C4-2B (cell line): ENCODE measurements around the gene ATP6V0E1.

Experiments
- ZFX ChIP-seq: fragments of 450-650 bp; IDR thresholded peaks from 2 replicates; pipeline ENCODE4 v1.6.1; 2017
- TF ChIP-seq, protein P1 (sequence below): fragments of 450-650 bp; conservative IDR thresholded peaks from 2 replicates; pipeline ENCODE4 v1.5.1; 2017; ENCODE audit warnings: mild to moderate bottlenecking

DNA sequence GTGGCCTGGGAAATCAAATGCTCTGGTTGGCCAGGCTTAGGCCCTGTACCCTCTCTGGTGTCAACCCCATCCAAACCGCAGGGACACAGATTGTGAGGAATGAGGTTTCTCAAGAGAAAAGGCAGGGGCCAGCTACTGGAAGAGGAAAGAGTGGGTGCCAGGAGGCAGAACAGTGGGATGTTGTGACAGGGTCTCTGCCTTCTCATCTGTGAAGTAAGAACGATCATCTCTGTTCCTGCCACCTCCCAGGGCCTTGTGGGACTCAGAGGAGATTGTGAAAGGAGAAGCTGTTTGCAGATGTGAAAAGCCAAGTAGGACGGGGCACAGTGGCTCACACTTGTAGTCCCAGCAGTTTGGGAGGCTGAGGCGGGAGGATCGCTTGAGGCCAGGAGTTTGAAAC lies 47.2 kb upstream of the ATP6V0E1 start:
- TF ChIP-seq, protein P1, sequence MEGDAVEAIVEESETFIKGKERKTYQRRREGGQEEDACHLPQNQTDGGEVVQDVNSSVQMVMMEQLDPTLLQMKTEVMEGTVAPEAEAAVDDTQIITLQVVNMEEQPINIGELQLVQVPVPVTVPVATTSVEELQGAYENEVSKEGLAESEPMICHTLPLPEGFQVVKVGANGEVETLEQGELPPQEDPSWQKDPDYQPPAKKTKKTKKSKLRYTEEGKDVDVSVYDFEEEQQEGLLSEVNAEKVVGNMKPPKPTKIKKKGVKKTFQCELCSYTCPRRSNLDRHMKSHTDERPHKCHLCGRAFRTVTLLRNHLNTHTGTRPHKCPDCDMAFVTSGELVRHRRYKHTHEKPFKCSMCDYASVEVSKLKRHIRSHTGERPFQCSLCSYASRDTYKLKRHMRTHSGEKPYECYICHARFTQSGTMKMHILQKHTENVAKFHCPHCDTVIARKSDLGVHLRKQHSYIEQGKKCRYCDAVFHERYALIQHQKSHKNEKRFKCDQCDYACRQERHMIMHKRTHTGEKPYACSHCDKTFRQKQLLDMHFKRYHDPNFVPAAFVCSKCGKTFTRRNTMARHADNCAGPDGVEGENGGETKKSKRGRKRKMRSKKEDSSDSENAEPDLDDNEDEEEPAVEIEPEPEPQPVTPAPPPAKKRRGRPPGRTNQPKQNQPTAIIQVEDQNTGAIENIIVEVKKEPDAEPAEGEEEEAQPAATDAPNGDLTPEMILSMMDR = no peak
- no peak for TF ChIP-seq ZFX
